ENCODE measurements around the gene AP1S1.
"Not testable (repeated sequence)": the region's sequence is repeated elsewhere in the genome, so short reads cannot be mapped to it uniquely, and the experiment has no call there.

AP1S1 gene

DNA sequence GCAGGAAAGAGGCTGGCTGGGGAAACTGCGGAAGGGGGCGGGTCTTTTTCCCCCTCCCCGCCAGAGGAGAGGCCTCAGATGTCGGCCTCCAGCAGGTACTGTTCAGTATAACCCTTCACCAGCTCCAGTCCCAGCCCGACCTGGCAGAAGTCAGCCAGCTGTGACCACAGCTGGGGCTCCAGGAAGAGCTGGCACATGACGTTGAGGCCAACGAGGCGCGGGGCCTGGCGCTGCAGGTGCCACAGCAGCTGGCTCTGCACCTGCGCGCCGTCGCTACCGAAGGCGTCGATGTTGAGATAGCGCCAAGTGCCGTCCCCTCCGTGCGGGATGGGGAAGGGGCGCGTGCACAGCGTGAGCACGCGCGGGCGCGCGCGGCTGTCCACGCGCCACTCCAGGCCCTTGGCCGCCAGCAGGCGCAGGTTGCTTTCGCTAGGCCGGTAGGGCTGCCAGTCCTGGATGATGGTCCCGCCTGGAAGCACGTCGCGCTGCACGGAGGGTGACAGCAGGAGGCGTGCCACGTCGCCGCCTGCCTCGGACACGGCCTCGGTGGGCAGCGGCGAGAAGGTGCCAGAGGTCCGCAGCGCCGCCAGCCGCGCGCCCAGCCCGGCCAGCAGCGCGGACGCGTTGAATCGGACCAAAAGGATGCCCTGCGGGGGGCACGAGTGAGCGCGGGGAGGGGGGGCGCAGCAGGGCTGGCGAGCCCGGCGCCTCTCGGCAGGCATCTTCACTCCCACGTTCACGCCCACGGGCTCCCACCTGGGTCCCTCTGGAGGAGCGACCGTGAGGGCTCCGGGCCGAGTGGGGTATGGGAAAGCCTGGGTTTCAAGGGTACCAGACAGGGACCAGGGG lies 18.0 kb downstream of the AP1S1 start:
- DNase-seq = no peak

DNA sequence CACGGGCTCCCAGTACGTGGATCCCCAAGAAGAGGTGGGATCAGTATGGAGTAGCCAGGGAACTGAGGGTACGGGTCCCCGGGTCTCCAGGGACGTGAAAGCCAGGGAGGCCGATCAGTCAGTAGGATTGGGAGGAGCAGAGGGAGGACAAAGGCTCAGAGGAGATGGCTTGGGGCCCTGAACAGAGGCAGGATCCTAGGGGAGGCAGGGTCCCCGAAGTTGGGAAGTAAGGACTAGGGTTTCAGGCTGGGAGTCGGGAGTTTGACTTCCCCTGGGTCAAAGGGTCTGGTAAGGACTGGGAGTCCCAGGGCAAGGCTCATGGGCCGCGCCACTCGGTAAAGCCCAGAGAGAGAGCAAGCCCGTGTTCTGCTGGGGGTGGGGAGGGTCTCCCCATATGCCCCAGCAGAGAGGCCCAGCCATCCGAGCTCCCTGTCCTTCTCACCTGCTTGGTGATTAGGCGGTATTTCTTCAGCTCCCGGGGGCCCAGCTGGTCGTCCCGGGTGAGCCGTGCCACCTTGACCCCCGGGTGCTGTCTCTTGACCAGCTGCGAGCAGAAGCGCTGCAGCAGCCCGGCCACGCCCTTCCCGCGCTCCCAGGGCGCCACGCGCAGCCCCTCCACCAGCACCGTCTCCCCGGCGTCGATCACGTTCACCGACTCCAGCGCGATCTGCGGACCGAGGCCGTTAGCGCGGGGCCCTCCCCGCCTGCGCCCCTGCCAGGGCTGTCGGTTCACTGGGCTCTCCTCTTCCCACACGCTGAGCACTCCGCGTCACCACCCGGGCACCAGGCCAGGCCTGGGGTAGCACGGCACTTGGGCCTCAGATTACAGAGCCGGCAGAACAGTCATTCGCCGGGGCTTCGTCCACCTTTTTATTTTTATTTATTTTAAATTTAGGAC lies 18.8 kb downstream of the AP1S1 start:
- DNase-seq = no peak

DNA sequence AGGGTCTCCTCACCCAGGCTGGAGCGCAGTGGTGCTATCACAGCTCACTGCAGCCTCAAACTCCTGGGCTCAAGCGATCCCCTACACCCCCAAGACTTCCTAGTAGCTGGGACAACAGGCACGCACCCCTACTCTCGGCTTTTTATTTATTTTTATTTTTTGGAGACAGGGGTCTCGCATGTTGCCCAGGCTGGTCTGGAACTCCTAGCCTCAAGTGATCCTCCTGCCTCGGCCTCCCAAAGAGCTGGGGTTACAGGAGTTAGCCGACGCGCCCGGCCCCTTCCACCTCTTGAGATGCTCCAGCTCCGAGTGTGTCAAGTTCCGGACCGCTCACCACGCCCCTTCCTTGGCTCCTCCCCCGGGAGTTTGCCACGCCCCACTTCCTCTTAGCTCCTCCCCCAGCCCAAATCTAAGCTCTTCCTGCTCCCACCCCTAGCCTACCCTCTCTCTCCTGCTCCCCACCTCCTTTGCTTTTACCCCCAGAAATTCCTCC lies 19.5 kb downstream of the AP1S1 start:
- no peak for DNase-seq

DNA sequence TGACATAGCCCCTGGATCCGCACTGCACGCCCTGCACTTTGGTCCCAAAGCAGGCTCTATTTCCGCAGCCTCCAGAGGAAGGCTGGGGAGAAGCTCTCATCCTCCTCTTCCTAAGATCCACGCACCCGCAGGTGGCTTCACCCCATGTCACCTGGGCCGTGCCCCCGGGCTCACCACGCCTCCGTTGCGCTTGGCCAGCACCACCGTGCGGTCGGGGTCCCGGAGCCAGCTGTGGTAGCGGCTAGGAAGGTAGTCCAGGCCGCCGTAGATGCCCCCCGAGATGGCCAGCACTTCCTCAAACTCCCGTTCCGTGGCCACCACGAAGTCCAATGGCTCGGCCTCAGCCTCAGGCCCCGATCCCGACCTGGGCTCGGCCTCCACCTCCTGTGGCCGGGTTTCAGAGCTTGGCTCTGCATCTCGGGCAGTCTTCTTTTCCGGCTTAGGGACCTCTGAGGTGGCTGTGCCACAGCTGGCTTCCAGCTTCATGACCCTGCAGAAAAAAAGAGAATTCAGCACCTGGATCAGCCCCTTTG lies 20.1 kb downstream of the AP1S1 start:
- DNase-seq = no peak

DNA sequence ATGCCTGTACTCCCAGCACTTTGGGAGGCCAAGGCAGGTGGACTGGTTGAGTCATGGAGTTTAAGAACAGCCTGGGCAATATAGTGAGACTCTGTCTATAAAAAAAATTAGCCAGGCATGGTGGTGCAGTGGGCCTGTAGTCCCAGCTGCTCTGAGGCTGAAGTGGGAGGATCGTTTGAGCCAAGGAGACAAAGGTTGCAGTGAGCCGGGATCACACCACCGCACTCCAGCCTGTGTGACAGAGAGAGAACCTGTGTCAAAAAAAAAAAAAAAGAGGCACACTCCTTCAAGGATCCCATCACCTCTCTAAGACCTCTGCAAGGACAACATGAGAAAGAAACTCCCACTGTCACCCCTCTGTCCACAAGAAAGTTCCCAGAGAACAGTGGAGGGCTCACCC lies 21.4 kb downstream of the AP1S1 start:
- DNase-seq = no peak

DNA sequence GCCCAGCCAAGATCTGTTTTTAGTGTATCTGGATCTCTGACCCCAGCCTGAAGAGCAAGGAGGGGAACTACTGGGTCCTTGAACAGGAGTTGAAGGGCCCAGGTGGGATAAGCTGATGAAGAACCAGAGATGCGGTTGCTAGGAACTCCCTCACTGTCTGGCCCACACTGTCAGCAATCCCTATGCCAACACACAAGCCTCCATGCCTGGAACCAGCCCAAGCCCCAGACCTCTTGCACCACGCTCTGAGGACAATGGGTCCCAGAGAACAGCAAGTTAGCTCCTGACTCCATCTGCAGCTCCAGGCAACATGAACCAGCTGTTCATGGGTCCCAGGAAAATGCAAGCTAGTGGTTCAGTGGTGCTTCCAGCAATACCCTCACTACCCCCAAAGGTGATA lies 23.4 kb downstream of the AP1S1 start:
- no peak for DNase-seq

DNA sequence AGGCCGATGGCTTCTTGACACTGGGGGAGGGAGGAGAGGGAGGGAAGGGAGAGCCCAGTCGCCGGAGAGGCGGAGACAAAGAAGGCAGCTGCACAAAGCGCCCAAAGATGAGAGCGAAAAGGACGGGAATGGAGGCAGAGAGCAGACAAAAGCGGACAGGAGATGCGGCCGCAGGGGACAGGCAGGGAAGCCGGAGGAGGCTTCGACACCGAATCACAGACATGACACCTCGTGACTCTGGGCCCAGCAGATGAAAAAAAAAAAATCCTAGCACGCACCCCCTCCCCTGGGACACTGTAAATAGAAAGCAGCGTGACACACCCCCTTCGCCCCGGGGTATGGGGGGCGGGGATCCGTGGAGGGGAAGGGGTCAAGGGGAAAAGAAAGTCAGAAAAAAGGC lies 24.8 kb downstream of the AP1S1 start:
- no peak for DNase-seq

DNA sequence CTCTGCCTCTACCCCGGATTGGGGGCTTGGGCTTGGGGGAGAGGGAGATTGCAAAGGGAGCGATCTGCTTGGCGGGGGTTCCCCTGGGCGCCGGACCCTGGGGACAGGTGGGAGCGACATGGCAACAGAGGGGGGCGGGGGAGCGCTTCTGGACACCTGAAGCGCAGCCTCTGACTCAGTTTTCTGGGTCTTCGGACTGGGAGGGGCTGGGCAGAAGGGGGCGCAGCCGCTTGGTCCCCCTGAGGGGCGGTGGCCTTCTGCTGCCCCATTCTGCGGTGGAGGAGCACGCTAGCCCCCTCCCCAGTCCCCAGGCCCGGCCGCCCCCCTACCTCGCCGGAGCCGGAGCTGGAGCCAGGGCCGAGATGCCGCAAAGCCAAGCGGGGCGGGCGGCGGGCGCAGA lies 25.4 kb downstream of the AP1S1 start:
- no peak for DNase-seq

DNA sequence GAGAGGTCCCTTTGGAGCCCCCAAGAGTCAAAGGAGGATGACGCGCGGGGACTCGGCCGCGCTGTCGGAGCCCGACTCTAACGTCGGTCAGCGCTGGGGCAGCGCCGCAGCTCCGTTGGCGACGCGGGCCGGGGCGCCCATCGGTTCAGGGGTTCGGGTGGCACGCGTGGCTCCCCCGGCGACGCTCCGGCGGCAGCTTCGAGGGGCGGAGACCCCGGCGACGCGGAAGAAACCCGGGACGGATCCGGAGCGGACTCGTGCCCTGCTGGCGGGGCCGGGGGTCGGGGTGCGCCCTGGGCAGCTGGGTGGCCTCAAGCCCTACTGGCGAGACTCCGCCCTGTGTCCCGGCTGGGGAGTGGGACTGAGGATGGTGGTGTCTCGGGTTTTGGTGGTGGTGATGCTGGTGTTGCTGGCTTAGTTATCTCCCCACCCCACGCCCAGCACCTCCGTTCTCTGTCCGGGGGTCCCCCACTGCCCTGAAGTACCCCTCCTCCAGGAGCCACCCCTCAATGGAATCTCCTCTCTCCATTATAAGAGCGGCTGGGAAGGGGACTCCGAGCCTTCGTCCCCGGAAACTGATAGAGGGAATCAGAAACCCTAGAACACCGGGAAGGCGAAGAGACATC lies 26.0 kb downstream of the AP1S1 start, which contains the start of gene NAT16:
Gene NAT16 (minus strand): TSS at position 164 of the 626 bp plus-strand sequence. CDS start 5,486 bp downstream, outside the sequence.
- no peak for DNase-seq

DNA sequence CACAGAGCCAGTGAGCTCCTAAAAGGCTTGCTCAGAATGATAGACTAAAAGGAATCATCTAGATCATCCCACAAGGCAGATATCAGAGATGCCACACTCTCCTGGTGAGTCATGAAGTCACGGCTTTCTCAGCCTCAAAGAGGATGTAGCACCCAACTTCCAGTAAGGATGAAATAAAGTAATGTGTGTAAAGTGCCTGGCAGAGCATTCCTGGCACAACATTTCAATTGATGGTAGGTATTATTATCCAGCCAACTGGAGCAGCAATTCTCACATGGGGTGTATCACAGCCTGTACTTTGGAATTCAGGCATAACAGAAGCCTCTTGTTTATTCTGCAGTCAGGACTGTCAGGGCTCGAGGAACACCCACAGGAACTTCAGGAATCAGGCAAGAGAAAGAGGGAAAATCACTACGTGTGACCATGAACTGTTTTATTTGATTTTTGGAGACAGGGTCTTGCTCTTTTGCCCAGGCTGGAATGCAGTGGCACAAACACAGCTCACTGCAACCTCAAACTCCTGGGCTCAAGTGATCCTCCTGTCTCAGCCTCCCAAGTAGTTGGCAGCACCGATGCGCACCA lies 31.1 kb downstream of the AP1S1 start:
- DNase-seq = no peak

DNA sequence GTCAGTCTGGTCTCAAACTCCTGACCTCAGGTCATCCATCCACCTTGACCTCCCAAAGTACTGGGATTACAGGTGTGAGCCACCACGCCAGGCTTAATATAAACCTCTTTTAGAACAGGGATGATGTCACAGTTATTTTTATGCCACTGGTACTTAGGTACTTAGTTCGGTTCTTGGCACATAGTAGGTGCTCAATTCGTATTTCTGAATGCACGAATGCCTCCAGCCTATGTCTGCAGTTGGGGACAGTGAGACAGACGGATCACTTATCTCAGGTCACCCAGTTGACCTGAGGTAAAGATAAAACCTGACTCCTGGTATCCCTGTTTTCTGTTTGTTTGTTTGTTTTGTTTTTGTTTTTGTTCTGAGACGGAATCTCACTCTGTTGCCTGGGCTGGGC lies 31.9 kb downstream of the AP1S1 start:
- no peak for DNase-seq

DNA sequence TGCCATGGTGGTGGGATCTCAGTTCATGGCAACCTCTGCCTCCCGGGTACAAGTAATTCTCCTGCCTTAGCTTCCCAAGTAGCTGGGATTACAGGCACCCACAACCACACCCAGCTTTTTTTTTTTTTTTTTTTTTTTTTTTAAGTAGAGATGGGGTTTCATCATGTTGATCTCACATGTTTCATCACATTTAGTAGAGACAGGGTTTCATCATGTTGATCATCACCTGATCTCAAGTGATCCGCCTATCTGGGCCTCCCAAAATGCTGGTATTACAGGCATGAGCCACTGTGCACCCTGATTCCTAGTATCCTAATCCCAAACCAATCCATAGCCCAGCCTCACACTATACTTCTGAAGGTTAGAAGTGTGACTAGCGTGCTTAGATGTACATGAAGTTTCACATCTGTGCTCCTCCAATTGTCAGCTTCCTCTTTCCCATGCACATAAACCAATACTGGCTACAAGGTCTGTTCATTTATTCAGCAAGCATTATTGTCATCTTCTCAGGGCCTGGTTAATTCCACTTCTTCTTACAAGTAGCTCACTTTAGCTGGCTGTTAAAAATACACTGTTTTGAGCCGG lies 32.7 kb downstream of the AP1S1 start:
- no peak for DNase-seq

DNA sequence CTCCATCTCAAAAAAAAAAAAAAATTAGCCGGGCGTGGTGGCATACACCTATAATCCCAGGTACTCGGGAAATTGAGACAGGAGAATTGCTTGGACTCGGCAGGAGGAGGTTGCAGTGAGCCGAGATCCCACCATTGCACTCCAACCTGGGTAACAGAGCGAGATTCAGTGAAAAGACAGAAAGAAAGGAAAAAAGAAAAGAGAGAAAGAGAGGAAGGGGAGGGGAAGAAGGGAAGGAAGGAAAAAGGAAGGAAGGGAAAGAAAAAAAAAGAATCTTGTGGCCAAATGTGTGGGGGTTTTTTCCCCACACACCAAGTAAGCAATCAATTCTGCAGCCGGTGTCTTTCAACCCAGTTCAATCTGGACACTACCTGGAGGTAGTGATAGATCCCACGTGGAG lies 34.8 kb downstream of the AP1S1 start:
- no peak for DNase-seq

DNA sequence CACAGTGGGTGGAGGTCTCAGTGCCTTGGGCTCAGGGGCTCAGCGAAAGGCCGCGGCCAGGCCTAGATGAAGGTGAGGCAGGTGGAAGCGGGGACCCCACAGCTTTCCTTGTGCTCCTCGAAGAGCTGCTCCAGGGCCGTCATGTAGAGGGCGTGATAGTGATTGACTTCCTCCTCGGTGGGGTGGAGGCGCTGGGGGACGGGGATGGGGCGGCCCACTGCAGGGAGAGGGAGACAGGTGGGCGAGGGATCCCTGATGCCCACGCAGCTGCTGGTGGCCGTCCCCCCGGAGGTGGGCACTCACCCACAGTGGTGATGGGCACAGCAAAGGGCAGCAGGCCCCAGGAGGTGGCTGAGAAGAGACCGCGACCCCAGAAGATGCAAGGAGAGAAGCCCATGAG lies 41.6 kb downstream of the AP1S1 start:
- DNase-seq = no peak

DNA sequence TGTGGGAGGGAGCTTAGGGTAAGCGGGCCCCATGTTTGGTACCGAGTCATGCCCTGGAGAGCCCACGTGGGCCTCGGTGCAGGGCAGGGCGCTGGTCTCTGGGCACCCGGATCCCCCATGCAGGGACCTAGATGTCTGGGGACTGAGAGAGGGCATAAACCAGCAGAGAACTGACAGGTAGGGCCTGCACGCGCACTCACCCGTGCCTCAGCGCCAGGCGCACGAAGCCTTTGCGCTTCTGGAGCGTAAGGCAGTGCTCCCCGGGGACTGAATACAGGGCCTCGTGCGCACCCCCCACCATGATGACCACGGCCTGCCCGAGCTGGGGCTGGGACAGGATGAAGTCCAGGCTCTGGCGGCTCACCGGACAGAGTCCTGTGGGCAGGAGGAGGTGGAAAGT lies 43.7 kb downstream of the AP1S1 start:
- DNase-seq = no peak

DNA sequence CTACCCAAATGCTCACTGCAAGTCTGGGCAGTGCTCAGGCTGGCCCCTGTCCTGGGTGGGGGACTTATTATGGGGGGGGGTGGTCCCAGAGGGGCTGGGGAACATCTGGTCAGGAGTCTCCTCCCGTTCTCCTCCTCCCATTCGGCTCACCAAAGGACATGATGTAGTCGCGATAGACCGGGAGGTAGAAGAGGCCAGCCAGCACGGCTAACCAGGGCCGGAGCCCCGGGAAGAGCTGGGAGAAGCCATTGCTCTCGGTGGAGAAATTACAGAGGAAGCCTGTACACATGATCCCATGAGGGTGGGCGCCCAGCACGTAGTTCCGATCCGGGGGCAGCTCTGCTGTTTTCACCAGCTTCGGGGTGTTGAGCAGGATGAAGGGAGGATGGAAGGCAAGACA lies 44.2 kb downstream of the AP1S1 start:
- DNase-seq = no peak

DNA sequence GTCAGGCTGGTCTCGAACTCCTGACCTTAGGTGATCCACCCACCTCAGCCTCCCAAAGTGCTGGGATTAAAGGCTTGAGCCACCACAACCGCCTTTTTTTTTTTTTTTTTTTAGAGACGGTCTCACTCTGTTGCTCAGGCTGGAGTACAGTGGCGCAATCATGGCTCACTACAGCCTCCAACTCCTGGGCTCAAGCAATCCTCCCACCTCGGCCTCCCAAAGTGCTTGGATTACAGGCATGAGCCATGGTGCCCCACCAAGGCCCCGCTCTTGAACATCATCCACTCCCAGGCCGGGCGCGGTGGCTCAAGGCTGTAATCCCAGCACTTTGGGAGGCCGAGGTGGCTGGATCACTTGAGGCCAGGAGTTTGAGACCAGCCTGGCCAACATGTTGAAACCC lies 45.2 kb downstream of the AP1S1 start:
- not testable (repeated sequence) for DNase-seq

DNA sequence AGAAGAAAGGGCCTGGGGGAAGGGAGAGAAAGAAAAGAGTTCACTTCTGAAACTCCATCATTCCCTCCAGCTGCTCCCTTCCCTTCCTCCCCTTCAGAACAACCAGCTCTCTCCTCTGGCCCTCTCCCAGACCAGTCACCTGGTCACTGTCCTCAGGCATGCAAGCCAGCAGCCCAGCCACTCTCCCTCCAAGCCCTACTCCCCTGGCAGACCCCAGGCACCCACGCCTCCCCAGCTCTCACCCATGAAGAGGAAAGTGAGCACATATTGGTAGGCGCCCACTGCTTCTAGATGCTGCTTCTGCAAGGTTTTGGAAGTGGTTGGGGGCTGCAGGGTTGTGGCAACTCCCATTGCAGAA lies 46.2 kb downstream of the AP1S1 start:
- no peak for DNase-seq

DNA sequence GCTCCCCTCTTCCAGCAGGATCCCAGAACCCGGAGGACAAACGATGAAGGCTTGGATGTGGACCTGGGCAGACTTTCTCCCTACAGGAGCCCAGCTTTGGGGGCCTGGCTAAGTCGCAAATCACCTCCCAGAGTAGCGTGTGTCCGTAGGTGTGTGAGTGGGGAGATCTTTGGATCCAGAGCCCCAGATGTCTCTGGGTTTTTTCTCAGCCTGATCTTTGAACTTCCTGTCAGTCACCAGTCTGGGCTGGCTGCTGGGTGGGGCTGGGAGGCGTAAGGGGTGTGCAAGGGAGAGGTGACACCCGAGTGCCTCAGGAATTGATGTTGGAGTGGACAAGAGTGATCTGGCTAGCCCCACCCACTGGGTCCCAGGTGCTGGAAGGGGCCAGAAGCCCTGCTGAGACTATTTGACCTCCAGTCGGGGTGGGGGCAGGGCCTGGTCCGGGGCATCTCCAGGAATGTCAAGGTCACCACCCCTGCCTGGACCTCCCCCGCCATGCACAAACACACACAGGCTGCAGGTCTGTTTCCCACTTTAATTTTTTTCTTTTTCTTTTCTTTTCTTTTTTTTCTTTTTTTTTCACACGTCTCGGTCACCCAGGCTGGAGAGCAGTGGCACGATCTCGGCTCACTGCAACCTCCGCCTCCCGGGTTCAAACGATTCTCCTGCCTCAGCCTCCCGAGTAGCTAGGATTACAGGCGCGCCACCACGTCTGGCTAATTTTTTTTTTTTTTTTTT lies 46.8 kb downstream of the AP1S1 start, which contains the start of gene MOGAT3:
Gene MOGAT3 (minus strand): TSS at position 175 of the 738 bp plus-strand sequence. CDS start 182 bp downstream, outside the sequence.
- no peak for DNase-seq

DNA sequence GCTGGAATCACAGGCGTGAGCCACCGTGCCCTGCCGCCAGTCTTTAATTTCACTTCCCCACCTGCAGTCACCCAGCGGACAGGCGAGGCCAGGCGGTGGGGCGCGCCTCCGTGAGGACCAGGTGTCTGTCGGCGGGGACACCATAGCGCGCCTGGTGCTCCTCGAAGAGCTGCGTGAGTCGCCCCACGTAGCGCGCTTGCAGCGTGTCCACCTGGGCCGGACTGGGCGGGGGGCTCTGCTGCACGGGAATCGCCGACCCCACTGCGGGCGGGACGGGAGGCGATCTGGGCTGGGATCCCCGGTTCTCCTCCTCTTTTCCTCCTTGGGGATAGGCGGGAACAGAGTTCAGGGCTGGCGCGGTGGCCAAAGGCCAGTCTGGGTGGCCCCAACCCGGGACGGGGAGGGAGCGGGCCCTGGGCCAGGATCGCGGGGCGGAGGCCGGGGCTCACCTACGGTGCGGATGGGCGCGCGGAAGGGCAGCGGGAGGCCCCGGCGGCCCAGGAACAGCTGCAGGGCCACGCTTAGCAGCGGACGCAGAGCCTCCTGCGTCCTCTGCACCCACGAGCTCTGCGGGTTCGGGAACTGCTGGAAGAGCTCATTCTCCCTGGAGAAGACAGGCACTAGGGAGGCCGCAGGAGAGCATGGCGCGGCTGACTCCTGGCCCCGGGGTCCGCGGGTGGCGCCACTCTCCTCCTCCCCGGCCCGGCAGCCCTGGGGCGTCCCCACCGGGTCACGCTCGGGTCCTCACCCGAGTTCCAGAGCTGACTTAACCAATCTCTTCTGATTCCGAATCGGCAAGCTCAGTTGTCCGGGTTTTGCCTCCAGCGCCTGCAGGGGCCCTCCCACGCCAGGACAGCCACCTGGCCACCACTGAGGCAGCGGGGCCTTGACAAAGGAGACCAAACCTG lies 47.7 kb downstream of the AP1S1 start:
- no peak for DNase-seq

DNA sequence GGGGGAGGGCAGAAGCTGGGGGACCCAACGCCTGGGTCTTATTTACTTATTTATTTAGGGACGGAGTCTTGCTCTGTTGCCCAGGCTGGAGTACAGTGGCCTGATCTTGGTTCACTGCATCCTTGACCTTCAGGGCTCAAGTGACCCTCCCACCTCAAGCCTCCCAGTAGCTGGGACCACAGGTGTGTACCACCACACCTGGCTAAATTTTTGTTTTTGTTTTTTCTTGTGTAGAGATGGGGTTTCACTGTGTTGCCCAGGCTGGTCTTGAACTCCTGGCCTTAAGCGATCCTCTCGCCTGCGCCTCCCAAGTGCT lies 48.3 kb downstream of the AP1S1 start:
- no peak for DNase-seq

All from NCI-H446 treated with DMSO at 0.1 percent for 48 hours (cell line).